Stimulated activated CD4-positive, alpha-beta T cell treated with anti-CD3 and anti-CD28 coated beads, Interleukin-15, amount 100 ng/mL, for 24 hours (primary cell): Measurements from ENCODE around the gene ZNF79.
A peak's percentile ranks its signal among the peaks of the same experiment; 100 is the strongest.

ENCODE experiments used
- DNase-seq: peaks from one replicate; pipeline ENCODE4 v3.0.0-alpha.2; 2020

Gene ZNF79

GRCh38 chr9:127423934-127424675 lies at the start of gene ZNF79:
ZNF79 (plus strand) TSS chr9:127424382; CDS start chr9:127424788, 406 bp downstream.
- peak; percentile 95 for DNase-seq

GRCh38 chr9:127380479-127380878 lies 43.7 kb upstream of the ZNF79 start:
- no peak for DNase-seq

GRCh38 chr9:127382541-127382940 lies 41.6 kb upstream of the ZNF79 start:
- DNase-seq, result no peak

GRCh38 chr9:127384016-127384730 lies 40.0 kb upstream of the ZNF79 start:
- no peak for DNase-seq

- DNase-seq, result no peak
Measured at GRCh38 chr9:127384901-127385300, 39.3 kb upstream of the ZNF79 start.

- no peak for DNase-seq
Measured at GRCh38 chr9:127386249-127386648, 37.9 kb upstream of the ZNF79 start.

- DNase-seq, result no peak
Measured at GRCh38 chr9:127386981-127387380, 37.2 kb upstream of the ZNF79 start.

- peak; percentile 87 for DNase-seq
Measured at GRCh38 chr9:127388037-127388855, 35.9 kb upstream of the ZNF79 start.

- DNase-seq, result no peak
Measured at GRCh38 chr9:127388856-127389238, 35.3 kb upstream of the ZNF79 start.

- no peak for DNase-seq
Measured at GRCh38 chr9:127389381-127390247, 34.6 kb upstream of the ZNF79 start.

GRCh38 chr9:127390248-127390545 lies 34.0 kb upstream of the ZNF79 start:
- DNase-seq, result no peak

GRCh38 chr9:127390563-127390962 lies 33.6 kb upstream of the ZNF79 start:
- DNase-seq, result no peak

- no peak for DNase-seq
Measured at GRCh38 chr9:127392166-127392565, 32.0 kb upstream of the ZNF79 start.

GRCh38 chr9:127392976-127393375 lies 31.2 kb upstream of the ZNF79 start:
- no peak for DNase-seq

- DNase-seq, result no peak
Measured at GRCh38 chr9:127393645-127394044, 30.5 kb upstream of the ZNF79 start.

- DNase-seq, result no peak
Measured at GRCh38 chr9:127395497-127396252, 28.5 kb upstream of the ZNF79 start.

GRCh38 chr9:127396253-127396807 lies 27.9 kb upstream of the ZNF79 start:
- DNase-seq, result no peak

- DNase-seq, result peak; percentile 91
Measured at GRCh38 chr9:127396808-127397645, 27.2 kb upstream of the ZNF79 start, which contains the start of gene SLC2A8. SLC2A8 (plus strand) TSS chr9:127397169; CDS start chr9:127397231, 62 bp downstream.

- DNase-seq, result peak; percentile 38
Measured at GRCh38 chr9:127397646-127398274, 26.4 kb upstream of the ZNF79 start.

GRCh38 chr9:127398275-127398647 lies 25.9 kb upstream of the ZNF79 start:
- no peak for DNase-seq
